CD4-positive, alpha-beta T cell treated with Interleukin-4 for 1 hour (primary cell): ENCODE results near the gene FIBP.
"Not testable (repeated sequence)": the region's sequence is repeated elsewhere in the genome, so short reads cannot be mapped to it uniquely, and the experiment has no call there.

Source experiments
- DNase-seq, 2 donors: peaks; one replicate each; pipeline ENCODE4 v3.0.0-alpha.2; 2020 to 2022

The FIBP gene

GRCh38 chr11:65857853-65858680 is 30.2 kb downstream of the FIBP start, which contains the start of gene CFL1:
CFL1 (minus strand) TSS chr11:65858180; CDS start chr11:65858099, 81 bp downstream.
- DNase-seq = peak; percentile 97 to 98

GRCh38 chr11:65857500-65857852 is 30.8 kb downstream of the FIBP start:
- peak; percentile 35 to 65 for DNase-seq

GRCh38 chr11:65856689-65857499 is 31.4 kb downstream of the FIBP start:
- DNase-seq = peak; percentile 85 to 87

GRCh38 chr11:65855927-65856363 is 32.3 kb downstream of the FIBP start:
- no peak for DNase-seq

GRCh38 chr11:65854852-65855837 is 33.1 kb downstream of the FIBP start:
- DNase-seq = no peak

- DNase-seq = no peak
Observed at GRCh38 chr11:65854161-65854592, 34.1 kb downstream of the FIBP start.

GRCh38 chr11:65853246-65853979 is 34.9 kb downstream of the FIBP start:
- DNase-seq = no peak

GRCh38 chr11:65852508-65853245 is 35.6 kb downstream of the FIBP start:
- no peak for DNase-seq

- no peak for DNase-seq
Observed at GRCh38 chr11:65851811-65852507, 36.3 kb downstream of the FIBP start.

- peak in 1 of 2 donors; percentile 39 for DNase-seq
Observed at GRCh38 chr11:65851083-65851579, 37.1 kb downstream of the FIBP start.

- no peak for DNase-seq
Observed at GRCh38 chr11:65850217-65851082, 37.8 kb downstream of the FIBP start.

GRCh38 chr11:65849771-65850216 is 38.5 kb downstream of the FIBP start:
- DNase-seq = no peak

- DNase-seq = no peak
Observed at GRCh38 chr11:65849366-65849765, 38.9 kb downstream of the FIBP start.

- not testable (repeated sequence) for DNase-seq
Observed at GRCh38 chr11:65848693-65849092, 39.6 kb downstream of the FIBP start.

- no peak for DNase-seq
Observed at GRCh38 chr11:65847746-65848145, 40.5 kb downstream of the FIBP start.

GRCh38 chr11:65844231-65844872 is 43.9 kb downstream of the FIBP start:
- no peak for DNase-seq

GRCh38 chr11:65843811-65844210 is 44.5 kb downstream of the FIBP start:
- DNase-seq = no peak

GRCh38 chr11:65842144-65842543 is 46.1 kb downstream of the FIBP start:
- no peak for DNase-seq

GRCh38 chr11:65834202-65834601 is 54.1 kb downstream of the FIBP start:
- DNase-seq = no peak
